GM12873 (cell line): Measurements from ENCODE around the gene MANEAL.

Experiments
- CTCF ChIP-seq: IDR thresholded peaks from 2 replicates; pipeline ENCODE4 v1.5.1; 2012; ENCODE audit warnings: low read depth, mild to moderate bottlenecking, moderate library complexity, low read length, control low read depth; ENCODE audit not compliant: insufficient read depth; ENCODE audit errors: missing control alignments

The MANEAL gene

GRCh38 chr1:37822906-37823815 is 29.5 kb downstream of the MANEAL start:
- no peak for TF ChIP-seq CTCF

GRCh38 chr1:37824001-37824400 is 30.4 kb downstream of the MANEAL start:
- TF ChIP-seq CTCF: no peak

GRCh38 chr1:37825506-37825905 is 31.9 kb downstream of the MANEAL start:
- no peak for TF ChIP-seq CTCF

- TF ChIP-seq CTCF: no peak
Measured at GRCh38 chr1:37828410-37829074, 34.9 kb downstream of the MANEAL start.

GRCh38 chr1:37831109-37831508 is 37.5 kb downstream of the MANEAL start:
- no peak for TF ChIP-seq CTCF

- TF ChIP-seq CTCF: no peak
Measured at GRCh38 chr1:37831809-37832208, 38.2 kb downstream of the MANEAL start.

GRCh38 chr1:37836788-37837187 is 43.1 kb downstream of the MANEAL start:
- no peak for TF ChIP-seq CTCF
